AG04450 (cell line): ENCODE results near the gene MDN1. TPM values are rescaled to one million over a fixed set of nuclear protein-coding genes. Genes with fewer than 3 reads are reported as not detected.
A peak's percentile ranks its signal among the peaks of the same experiment; 100 is the strongest.

Experiments used
- CTCF ChIA-PET: fragments of 300-600, 350-600 bp; formaldehyde crosslinking; extraction: SDS; loops from one replicate; lab custom pipeline; 2022; ENCODE audit warnings: antibody characterized with exemption, inconsistent platforms; lab: Charles Lee
- POLR2A ChIA-PET: fragments of 350-600 bp; formaldehyde crosslinking; extraction: SDS; loops from one replicate; lab custom pipeline; 2021; ENCODE audit warnings: antibody characterized with exemption, inconsistent platforms; lab: Yijun Ruan, JAX
- DNase-seq: peaks from one replicate; pipeline ENCODE4 v3.0.0-alpha.2; 2011; ENCODE audit warnings: low read depth, low spot score
- H3K27ac ChIP-seq: one replicate; pipeline ENCODE4 v1.5.1; 2012; ENCODE audit warnings: low read depth, low read length, control low read depth
- H3K27me3 ChIP-seq: one replicate; pipeline ENCODE4 v1.6.0; 2012; ENCODE audit warnings: low read length; ENCODE audit not compliant: control insufficient read depth, insufficient read depth
- H3K4me3 ChIP-seq: 2 replicates; pipeline ENCODE4 v1.5.1; 2011; ENCODE audit warnings: mild to moderate bottlenecking, low read depth, low read length, control low read depth
- H3K9me3 ChIP-seq: 2 replicates; pipeline ENCODE4 v1.5.1; 2012; ENCODE audit warnings: low read length; ENCODE audit not compliant: control insufficient read depth, insufficient read depth
- CTCF ChIP-seq: IDR thresholded peaks from 2 replicates; pipeline ENCODE4 v1.5.1; 2011; ENCODE audit warnings: low read depth, low read length, control low read depth, inconsistent platforms
- polyA plus RNA-seq: library from polyadenylated mRNA; depleted of rRNA; stranded (reverse); fragments of >200 nt; gene quantifications from 2 replicates; pipeline ENCODE4 v1.2.3, GENCODE V29; 2011

MDN1 gene
- polyA plus RNA-seq, 1 experiment = 15.8 TPM

DNA sequence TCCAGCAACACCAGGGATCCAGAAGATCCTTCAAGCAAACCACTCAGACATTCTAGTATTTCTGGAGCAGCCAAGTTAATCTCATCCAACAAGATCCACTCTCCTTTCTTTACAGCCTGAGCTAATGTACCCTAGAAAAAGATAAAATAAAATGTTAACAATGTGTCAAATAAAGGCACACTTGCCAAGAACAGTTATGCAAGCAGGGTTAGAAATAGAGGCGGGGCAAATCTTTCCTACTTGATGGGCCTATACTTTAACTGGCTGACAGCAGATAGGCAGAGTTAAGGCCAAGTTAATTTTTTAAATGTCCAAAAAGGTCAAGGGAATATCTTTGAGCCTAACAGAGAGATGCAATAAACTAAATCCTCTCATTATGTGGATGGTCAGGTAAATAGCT, 60.8 kb downstream of the MDN1 start:
- no peak for TF ChIP-seq CTCF
- CTCF ChIA-PET = no interaction called here

DNA sequence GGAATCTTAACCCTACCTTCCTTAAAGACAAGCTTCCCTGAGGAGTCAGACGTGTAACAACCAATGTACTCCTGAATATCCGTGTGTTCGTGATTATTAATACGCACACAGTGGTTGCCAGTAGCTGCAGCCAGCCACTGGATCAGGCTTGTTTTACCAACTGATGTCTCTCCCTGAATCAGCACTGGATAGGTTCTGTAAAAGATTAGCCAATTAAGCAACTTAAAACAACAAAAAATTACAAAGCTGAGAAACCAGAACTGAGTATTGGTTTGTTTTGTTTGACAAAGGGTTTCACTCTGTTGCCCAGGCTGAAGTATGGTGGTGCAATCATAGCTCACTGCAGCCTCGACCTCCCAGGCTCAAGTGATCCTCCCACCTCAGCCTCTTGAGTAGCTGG, 69.3 kb downstream of the MDN1 start:
- no peak overlapping the region for H3K27ac ChIP-seq
- TF ChIP-seq CTCF = no peak

More for the DNA sequence above, 60.8 kb downstream of the MDN1 start:
- DNase-seq = no peak
- Histone ChIP-seq H3K9me3 (no peaks in the 10 kb centered on the region), H3K27ac (no peak overlapping the region), H3K4me3 (no peak overlapping the region), H3K27me3 (no peaks in the 10 kb centered on the region)
- POLR2A ChIA-PET = no interaction called here

GRCh38 chr6:89749918-89750317, 69.7 kb downstream of the MDN1 start:
- no peak overlapping the region for H3K4me3 ChIP-seq
- no peaks in the 10 kb centered on the region for H3K9me3 ChIP-seq
- no peak for TF ChIP-seq CTCF
- H3K27me3 ChIP-seq = no peaks in the 10 kb centered on the region
- H3K27ac ChIP-seq = no peak overlapping the region
- ChIA-PET POLR2A (no interaction called here), CTCF (interaction anchor here (0.7 kb wide), 1 partner anchor 729 kb away, joined by 3 read pairs; no protein-coding TSS in a partner anchor)
- DNase-seq = no peak

More for the DNA sequence above, 69.3 kb downstream of the MDN1 start:
- Histone ChIP-seq H3K9me3 (no peaks in the 10 kb centered on the region), H3K27me3 (no peaks in the 10 kb centered on the region), H3K4me3 (no peak overlapping the region)
- DNase-seq = no peak
- CTCF ChIA-PET = interaction anchor here (0.7 kb wide), 1 partner anchor 729 kb away, joined by 3 read pairs; no protein-coding TSS in a partner anchor
- POLR2A ChIA-PET = no interaction called here

- CTCF ChIA-PET = no interaction called here
- Histone ChIP-seq H3K27ac (no peak overlapping the region), H3K4me3 (no peak overlapping the region), H3K9me3 (no peaks in the 10 kb centered on the region), H3K27me3 (no peaks in the 10 kb centered on the region)
- no peak for TF ChIP-seq CTCF
- peak; percentile 10 for DNase-seq
- POLR2A ChIA-PET = no interaction called here
These were observed 73.9 kb downstream of the MDN1 start for GRCh38 chr6:89745716-89746115.

- CTCF ChIA-PET = interaction anchor here (1.2 kb wide), 1 partner anchor 48 kb away, joined by 5 read pairs; no protein-coding TSS in a partner anchor
- no peaks in the 10 kb centered on the region for H3K9me3 ChIP-seq
- POLR2A ChIA-PET = no interaction called here
- no peak overlapping the region for H3K4me3 ChIP-seq
- TF ChIP-seq CTCF = no peak
- no peak overlapping the region for H3K27ac ChIP-seq
- H3K27me3 ChIP-seq = no peaks in the 10 kb centered on the region
- DNase-seq = no peak
These were observed 74.5 kb downstream of the MDN1 start for GRCh38 chr6:89745096-89745495.
